MM.1S (cell line): ENCODE results near the gene CIT.

Experiments
- EZH2 ChIP-seq: fragments of 300-600 bp; sonication (generic); optimal IDR thresholded peaks from 2 replicates; pipeline ENCODE3; 2017; ENCODE audit warnings: low read depth, mild to moderate bottlenecking, antibody characterized with exemption, low read length, mixed read lengths
- TF ChIP-seq, protein P1 (sequence below): fragments of 300-600 bp; sonication (generic); IDR thresholded peaks from 2 replicates; pipeline ENCODE4 v1.5.1; 2016; ENCODE audit warnings: antibody characterized with exemption, low read length, mixed read lengths

GRCh38 chr12:119687879-119688278 is 189.2 kb downstream of the CIT start:
- TF ChIP-seq, protein P1, sequence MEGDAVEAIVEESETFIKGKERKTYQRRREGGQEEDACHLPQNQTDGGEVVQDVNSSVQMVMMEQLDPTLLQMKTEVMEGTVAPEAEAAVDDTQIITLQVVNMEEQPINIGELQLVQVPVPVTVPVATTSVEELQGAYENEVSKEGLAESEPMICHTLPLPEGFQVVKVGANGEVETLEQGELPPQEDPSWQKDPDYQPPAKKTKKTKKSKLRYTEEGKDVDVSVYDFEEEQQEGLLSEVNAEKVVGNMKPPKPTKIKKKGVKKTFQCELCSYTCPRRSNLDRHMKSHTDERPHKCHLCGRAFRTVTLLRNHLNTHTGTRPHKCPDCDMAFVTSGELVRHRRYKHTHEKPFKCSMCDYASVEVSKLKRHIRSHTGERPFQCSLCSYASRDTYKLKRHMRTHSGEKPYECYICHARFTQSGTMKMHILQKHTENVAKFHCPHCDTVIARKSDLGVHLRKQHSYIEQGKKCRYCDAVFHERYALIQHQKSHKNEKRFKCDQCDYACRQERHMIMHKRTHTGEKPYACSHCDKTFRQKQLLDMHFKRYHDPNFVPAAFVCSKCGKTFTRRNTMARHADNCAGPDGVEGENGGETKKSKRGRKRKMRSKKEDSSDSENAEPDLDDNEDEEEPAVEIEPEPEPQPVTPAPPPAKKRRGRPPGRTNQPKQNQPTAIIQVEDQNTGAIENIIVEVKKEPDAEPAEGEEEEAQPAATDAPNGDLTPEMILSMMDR: no peak
- TF ChIP-seq EZH2: no peak
